Measurements from ENCODE around the gene LMBR1L. TPM values are rescaled to one million over a fixed set of nuclear protein-coding genes. Genes with fewer than 3 reads are reported as not detected.

LMBR1L gene
- total RNA-seq, 1 experiment from 2014 or later, result 78.2 TPM

DNA sequence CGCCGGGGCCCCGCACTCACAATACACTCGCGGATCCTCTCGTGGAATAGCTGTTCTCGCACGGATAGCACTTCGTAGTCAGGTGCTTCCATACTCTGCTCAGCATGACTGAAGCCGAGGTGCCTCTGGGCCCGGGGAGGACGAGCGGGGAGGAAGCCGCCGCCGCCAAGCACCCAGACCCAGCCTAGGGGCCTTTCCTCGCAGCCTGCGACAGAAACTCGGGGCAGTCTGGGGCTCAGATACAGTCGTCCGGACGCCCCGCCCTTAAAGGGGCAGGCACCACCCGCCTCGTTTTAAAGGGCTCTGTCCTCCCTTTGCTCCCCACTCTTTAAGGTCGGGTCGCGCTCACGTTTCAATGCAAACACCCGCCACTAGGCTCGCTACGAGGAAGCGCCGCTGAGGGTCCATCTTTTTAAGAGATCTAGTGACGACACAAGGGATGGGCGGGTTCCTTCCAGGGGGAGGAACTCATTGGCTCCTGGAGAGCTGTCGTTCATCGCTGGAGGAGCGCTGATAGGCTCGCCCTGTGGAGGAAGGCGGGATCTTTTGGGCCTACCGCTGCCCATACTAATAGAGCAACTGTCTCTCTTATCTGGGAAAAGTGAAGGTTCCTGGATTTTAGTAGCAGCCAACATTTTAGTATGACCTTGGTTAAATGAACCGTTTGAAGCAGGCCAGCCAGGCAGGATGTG is at the start of gene LMBR1L (continued):
- TF ChIP-seq ESRRA (CRISPR knock-in tag; IDR thresholded peaks at IDR 0.05; ENCODE audit: borderline replicate concordance) (no peak), OVOL2 (CRISPR knock-in tag; IDR thresholded peaks at IDR 0.05; ENCODE audit: borderline replicate concordance) (no peak), GABPB1 (CRISPR knock-in tag; IDR thresholded peaks at IDR 0.05) (peak; percentile 23; the same call in 1 of the 2 replicates), RORB (CRISPR knock-in tag; IDR thresholded peaks at IDR 0.05) (no peak), CREM (CRISPR knock-in tag; IDR thresholded peaks at IDR 0.05) (peak; percentile 64), ETV6 (CRISPR knock-in tag; IDR thresholded peaks at IDR 0.05) (0 out of 2 replicates have a peak, but pooled peaks have one; percentile 53), GTF2I (CRISPR knock-in tag; conservative IDR thresholded peaks at IDR 0.05) (no peak), FOXK1 (CRISPR knock-in tag; IDR thresholded peaks at IDR 0.05) (peak; percentile 23; the same call in 1 of the 2 replicates), SP1 (CRISPR knock-in tag; conservative IDR thresholded peaks at IDR 0.05) (peak; percentile 72)
- TF ChIP-seq, protein P1, sequence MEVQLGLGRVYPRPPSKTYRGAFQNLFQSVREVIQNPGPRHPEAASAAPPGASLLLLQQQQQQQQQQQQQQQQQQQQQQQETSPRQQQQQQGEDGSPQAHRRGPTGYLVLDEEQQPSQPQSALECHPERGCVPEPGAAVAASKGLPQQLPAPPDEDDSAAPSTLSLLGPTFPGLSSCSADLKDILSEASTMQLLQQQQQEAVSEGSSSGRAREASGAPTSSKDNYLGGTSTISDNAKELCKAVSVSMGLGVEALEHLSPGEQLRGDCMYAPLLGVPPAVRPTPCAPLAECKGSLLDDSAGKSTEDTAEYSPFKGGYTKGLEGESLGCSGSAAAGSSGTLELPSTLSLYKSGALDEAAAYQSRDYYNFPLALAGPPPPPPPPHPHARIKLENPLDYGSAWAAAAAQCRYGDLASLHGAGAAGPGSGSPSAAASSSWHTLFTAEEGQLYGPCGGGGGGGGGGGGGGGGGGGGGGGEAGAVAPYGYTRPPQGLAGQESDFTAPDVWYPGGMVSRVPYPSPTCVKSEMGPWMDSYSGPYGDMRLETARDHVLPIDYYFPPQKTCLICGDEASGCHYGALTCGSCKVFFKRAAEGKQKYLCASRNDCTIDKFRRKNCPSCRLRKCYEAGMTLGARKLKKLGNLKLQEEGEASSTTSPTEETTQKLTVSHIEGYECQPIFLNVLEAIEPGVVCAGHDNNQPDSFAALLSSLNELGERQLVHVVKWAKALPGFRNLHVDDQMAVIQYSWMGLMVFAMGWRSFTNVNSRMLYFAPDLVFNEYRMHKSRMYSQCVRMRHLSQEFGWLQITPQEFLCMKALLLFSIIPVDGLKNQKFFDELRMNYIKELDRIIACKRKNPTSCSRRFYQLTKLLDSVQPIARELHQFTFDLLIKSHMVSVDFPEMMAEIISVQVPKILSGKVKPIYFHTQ (CRISPR knock-in tag; IDR thresholded peaks at IDR 0.05), result no peak
- TF ChIP-seq, protein P2, sequence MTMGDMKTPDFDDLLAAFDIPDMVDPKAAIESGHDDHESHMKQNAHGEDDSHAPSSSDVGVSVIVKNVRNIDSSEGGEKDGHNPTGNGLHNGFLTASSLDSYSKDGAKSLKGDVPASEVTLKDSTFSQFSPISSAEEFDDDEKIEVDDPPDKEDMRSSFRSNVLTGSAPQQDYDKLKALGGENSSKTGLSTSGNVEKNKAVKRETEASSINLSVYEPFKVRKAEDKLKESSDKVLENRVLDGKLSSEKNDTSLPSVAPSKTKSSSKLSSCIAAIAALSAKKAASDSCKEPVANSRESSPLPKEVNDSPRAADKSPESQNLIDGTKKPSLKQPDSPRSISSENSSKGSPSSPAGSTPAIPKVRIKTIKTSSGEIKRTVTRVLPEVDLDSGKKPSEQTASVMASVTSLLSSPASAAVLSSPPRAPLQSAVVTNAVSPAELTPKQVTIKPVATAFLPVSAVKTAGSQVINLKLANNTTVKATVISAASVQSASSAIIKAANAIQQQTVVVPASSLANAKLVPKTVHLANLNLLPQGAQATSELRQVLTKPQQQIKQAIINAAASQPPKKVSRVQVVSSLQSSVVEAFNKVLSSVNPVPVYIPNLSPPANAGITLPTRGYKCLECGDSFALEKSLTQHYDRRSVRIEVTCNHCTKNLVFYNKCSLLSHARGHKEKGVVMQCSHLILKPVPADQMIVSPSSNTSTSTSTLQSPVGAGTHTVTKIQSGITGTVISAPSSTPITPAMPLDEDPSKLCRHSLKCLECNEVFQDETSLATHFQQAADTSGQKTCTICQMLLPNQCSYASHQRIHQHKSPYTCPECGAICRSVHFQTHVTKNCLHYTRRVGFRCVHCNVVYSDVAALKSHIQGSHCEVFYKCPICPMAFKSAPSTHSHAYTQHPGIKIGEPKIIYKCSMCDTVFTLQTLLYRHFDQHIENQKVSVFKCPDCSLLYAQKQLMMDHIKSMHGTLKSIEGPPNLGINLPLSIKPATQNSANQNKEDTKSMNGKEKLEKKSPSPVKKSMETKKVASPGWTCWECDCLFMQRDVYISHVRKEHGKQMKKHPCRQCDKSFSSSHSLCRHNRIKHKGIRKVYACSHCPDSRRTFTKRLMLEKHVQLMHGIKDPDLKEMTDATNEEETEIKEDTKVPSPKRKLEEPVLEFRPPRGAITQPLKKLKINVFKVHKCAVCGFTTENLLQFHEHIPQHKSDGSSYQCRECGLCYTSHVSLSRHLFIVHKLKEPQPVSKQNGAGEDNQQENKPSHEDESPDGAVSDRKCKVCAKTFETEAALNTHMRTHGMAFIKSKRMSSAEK (CRISPR knock-in tag; IDR thresholded peaks at IDR 0.05; ENCODE audit: borderline replicate concordance), result no peak
- TF ChIP-seq, protein P3, sequence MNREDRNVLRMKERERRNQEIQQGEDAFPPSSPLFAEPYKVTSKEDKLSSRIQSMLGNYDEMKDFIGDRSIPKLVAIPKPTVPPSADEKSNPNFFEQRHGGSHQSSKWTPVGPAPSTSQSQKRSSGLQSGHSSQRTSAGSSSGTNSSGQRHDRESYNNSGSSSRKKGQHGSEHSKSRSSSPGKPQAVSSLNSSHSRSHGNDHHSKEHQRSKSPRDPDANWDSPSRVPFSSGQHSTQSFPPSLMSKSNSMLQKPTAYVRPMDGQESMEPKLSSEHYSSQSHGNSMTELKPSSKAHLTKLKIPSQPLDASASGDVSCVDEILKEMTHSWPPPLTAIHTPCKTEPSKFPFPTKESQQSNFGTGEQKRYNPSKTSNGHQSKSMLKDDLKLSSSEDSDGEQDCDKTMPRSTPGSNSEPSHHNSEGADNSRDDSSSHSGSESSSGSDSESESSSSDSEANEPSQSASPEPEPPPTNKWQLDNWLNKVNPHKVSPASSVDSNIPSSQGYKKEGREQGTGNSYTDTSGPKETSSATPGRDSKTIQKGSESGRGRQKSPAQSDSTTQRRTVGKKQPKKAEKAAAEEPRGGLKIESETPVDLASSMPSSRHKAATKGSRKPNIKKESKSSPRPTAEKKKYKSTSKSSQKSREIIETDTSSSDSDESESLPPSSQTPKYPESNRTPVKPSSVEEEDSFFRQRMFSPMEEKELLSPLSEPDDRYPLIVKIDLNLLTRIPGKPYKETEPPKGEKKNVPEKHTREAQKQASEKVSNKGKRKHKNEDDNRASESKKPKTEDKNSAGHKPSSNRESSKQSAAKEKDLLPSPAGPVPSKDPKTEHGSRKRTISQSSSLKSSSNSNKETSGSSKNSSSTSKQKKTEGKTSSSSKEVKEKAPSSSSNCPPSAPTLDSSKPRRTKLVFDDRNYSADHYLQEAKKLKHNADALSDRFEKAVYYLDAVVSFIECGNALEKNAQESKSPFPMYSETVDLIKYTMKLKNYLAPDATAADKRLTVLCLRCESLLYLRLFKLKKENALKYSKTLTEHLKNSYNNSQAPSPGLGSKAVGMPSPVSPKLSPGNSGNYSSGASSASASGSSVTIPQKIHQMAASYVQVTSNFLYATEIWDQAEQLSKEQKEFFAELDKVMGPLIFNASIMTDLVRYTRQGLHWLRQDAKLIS (CRISPR knock-in tag; IDR thresholded peaks at IDR 0.05; ENCODE audit: borderline replicate concordance), result no peak
- TF ChIP-seq, protein P4, sequence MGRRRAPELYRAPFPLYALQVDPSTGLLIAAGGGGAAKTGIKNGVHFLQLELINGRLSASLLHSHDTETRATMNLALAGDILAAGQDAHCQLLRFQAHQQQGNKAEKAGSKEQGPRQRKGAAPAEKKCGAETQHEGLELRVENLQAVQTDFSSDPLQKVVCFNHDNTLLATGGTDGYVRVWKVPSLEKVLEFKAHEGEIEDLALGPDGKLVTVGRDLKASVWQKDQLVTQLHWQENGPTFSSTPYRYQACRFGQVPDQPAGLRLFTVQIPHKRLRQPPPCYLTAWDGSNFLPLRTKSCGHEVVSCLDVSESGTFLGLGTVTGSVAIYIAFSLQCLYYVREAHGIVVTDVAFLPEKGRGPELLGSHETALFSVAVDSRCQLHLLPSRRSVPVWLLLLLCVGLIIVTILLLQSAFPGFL (CRISPR knock-in tag; IDR thresholded peaks at IDR 0.05; ENCODE audit: borderline replicate concordance), result no peak
- TF ChIP-seq, protein P5, sequence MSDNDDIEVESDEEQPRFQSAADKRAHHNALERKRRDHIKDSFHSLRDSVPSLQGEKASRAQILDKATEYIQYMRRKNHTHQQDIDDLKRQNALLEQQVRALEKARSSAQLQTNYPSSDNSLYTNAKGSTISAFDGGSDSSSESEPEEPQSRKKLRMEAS (CRISPR knock-in tag; IDR thresholded peaks at IDR 0.05), result peak; percentile 53
